ENCODE results near the gene NUP214. TPM values are rescaled to one million over a fixed set of nuclear protein-coding genes. Genes with fewer than 3 reads are reported as not detected.

NUP214 gene
- total and polyA plus RNA-seq, 2 of the 8 experiments (the other 6 are each of a cell fraction or from before 2014, with no cell fraction given): 28.6 to 50.2 TPM

DNA sequence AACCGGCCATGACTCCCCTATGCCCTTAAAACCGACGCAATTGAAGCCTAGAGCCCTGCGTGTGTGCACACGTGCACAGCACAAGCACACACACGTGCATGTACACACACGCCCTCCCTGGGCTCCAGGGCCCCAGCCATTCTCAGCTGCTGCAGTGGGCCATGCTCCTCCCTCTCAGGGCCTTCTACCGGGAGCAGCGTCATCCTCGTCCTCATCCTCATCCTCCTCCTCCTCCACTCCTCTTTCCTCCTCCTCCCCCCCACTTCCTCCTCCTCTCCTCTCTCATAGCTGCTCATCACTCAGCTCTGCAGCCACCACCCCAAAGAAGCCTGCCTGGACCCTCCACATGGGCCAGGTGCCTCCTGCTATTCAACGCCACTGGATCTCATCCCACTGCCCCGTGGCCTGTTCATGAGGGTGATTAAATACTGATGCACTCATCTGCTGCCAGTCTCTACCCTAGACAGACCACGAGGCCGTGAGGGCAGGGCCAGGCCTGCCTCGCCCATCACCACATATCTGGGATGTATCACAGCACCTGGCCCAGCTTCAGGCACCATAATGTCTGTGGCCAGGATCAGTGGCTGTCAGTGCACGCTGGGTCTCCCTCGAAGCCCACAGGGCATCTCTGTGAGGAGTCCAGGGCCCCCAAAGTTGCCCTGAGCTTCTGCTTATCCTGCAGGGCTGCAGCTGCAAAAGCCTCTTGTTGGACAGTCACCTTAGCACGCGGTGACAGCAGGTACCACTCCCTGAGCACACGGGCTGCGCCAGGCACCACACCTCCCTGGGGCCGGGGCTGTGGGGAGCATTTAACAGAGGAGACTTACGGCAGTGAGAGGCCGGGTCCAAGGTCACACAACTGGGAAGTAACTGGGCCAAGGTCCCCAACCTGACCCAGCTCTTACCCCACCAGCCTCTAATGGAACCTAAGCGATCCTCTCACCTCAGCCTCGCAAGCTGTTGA, 141.2 kb downstream of the NUP214 start:
- Histone ChIP-seq H3K23me2 (ENCODE audit: low read depth, low read length) (no peaks in the 10 kb centered on the region; the same call in 1 of the 2 replicates), H3K9me3 (ENCODE audit: insufficient read depth in 2 of 2, low read depth in 1 of 2, low read length in 1 of 2) (no peaks in the 10 kb centered on the region), H2BK12ac (ENCODE audit: low read depth, low read length) (no peak overlapping the region), H3K36me3 (ENCODE audit: control insufficient read depth in 2 of 4, insufficient read depth in 4 of 4, low read length in 3 of 4) (no peaks in the 10 kb centered on the region), H3K14ac (ENCODE audit: insufficient read length) (no peak overlapping the region), H3K56ac (replicated peaks; ENCODE audit: insufficient read length, low read depth, low read length) (no peak overlapping the region), H2BK20ac (ENCODE audit: low read length) (no peak overlapping the region), H4K8ac (ENCODE audit: extremely low read depth, insufficient read depth, low read length) (0 out of 2 replicates have a peak overlapping the region, but pooled peaks have one; percentile 15), H2BK120ac (replicated peaks; ENCODE audit: low read depth, low read length) (no peak overlapping the region), H3K79me2 (ENCODE audit: control insufficient read depth in 1 of 2, insufficient read depth in 2 of 2, low read length in 2 of 2) (no peaks in the 10 kb centered on the region), H2BK15ac (ENCODE audit: low read length) (0 out of 2 replicates have a peak overlapping the region, but pooled peaks have one; percentile 10), H3K27ac (ENCODE audit: low read depth, low read length) (no peak overlapping the region), H3K23ac (ENCODE audit: insufficient read length) (no peak overlapping the region), H3K18ac (ENCODE audit: extremely low read depth, low read length) (no peak overlapping the region), H3K9ac (replicated peaks in 1 of 4; ENCODE audit: extremely low read depth in 1 of 4, low read depth in 3 of 4, low read length in 3 of 4) (no peak overlapping the region), H2AFZ (ENCODE audit: low read length) (no peak overlapping the region), H3K4me1 (replicated peaks in 1 of 4; ENCODE audit: control insufficient read depth in 3 of 4, insufficient read depth in 4 of 4, low read length in 3 of 4) (peaks cover 3 to 8% (median 6%) of the 10 kb centered on the region in 4 experiments), H3K4me2 (ENCODE audit: insufficient read depth in 1 of 2, low read depth in 2 of 2, low read length in 2 of 2) (no peak overlapping the region), H3K4me3 (ENCODE audit: extremely low read depth in 1 of 4, insufficient read depth in 2 of 4, low read depth in 3 of 4, low read length in 4 of 4) (no peak overlapping the region), H3K4ac (replicated peaks; ENCODE audit: insufficient read length, low read depth, low read length) (no peak overlapping the region), H3K27me3 (replicated peaks in 1 of 4; ENCODE audit: control insufficient read depth in 3 of 4, extremely low read depth in 1 of 4, insufficient read depth in 3 of 4, low read length in 3 of 4) (no peaks in the 10 kb centered on the region), H3K79me1 (ENCODE audit: low read depth, low read length) (no peaks in the 10 kb centered on the region), H2AK5ac (ENCODE audit: low read depth, low read length) (0 out of 2 replicates have a peak overlapping the region, but pooled peaks have one; percentile 39), H2BK5ac (ENCODE audit: low read depth, low read length) (0 out of 2 replicates have a peak overlapping the region, but pooled peaks have one; percentile 2), H4K5ac (ENCODE audit: insufficient read length, low read depth, low read length) (no peak overlapping the region), H4K91ac (replicated peaks; ENCODE audit: insufficient read length, low read length) (no peak overlapping the region), H4K20me1 (replicated peaks in 1 of 2; ENCODE audit: control insufficient read depth in 1 of 2, insufficient read depth in 2 of 2, low read length in 2 of 2) (no peaks in the 10 kb centered on the region)
- DNase-seq (ENCODE audit: low read depth in 1 of 2, low spot score in 2 of 2): no peak
- CTCF ChIA-PET (ENCODE audit: partially characterized antibody): interaction anchor here (0.8 to 2.3 kb wide), 5 partner anchors 9 to 70 kb away, joined by 3 to 9 read pairs (median 4); partner anchors contain the start of gene FAM78A
- 91% methylated on average over 24 of the region's 26 CpGs; no CpG with 5 or more reads in 1 of the 2 experiments for WGBS, 2 experiments (ENCODE audit: extremely low coverage in 1 of 2, insufficient coverage in 1 of 2, insufficient read length in 1 of 2, insufficient replicate concordance in 2 of 2, low coverage in 1 of 2, low lambda C conversion rate in 2 of 2, missing lambda C conversion rate in 1 of 2)
- no peak for FAIRE-seq
- POLR2A ChIA-PET (ENCODE audit: partially characterized antibody): interaction anchor here (0.6 kb wide), 1 partner anchor 159 kb away, joined by 3 read pairs; no protein-coding TSS in a partner anchor
- TF ChIP-seq CBX8 (IDR thresholded peaks at IDR 0.05; ENCODE audit: borderline replicate concordance, low read depth, low read length): no peak
- no peak for TF ChIP-seq BACH1 (IDR thresholded peaks at IDR 0.05; ENCODE audit: low read length)
- no peak for TF ChIP-seq CHD2 (IDR thresholded peaks at IDR 0.05; ENCODE audit: low read length)
- TF ChIP-seq CEBPB (IDR thresholded peaks at IDR 0.05; ENCODE audit: low read depth, low read length): no peak
- TF ChIP-seq HDAC6 (IDR thresholded peaks at IDR 0.05; ENCODE audit: low read depth, low read length): no peak
- no peak for TF ChIP-seq PHF8 (conservative IDR thresholded peaks at IDR 0.05; ENCODE audit: low read depth, low read length)
- TF ChIP-seq SRF (IDR thresholded peaks at IDR 0.05; ENCODE audit: low read depth, low read length): no peak
- no peak for TF ChIP-seq KDM4A (IDR thresholded peaks at IDR 0.05; ENCODE audit: low read depth, low read length, severe bottlenecking)
- no peak for TF ChIP-seq RBBP5 (IDR thresholded peaks at IDR 0.05; ENCODE audit: borderline replicate concordance, low read depth, low read length)
- TF ChIP-seq KDM1A (IDR thresholded peaks at IDR 0.05; ENCODE audit: borderline replicate concordance, low read length): no peak
- no peak for TF ChIP-seq TAF7 (optimal IDR thresholded peaks at IDR 0.05; ENCODE audit: borderline replicate concordance, low read depth, low read length)
- TF ChIP-seq TCF12 (IDR thresholded peaks at IDR 0.05; ENCODE audit: low read depth, low read length): no peak

Data from H1 (cell line).